OCI-LY7 (cell line): ENCODE results near the gene LBP. TPM values are rescaled to one million over a fixed set of nuclear protein-coding genes. Genes with fewer than 3 reads are reported as not detected.

Experiments
- BruUV-seq: library from RNA; stranded (reverse); fragments of 400-500 nt; replicated peaks from 2 replicates; lab custom pipeline; 2021; lab: Mats Ljungman, UMichigan
- CTCF ChIA-PET: fragments of 300-600 bp; sonication (Branson Sonifier 250); formaldehyde crosslinking; loops from one replicate; lab custom pipeline; 2022; ENCODE audit warnings: antibody characterized with exemption; ENCODE audit not compliant: unreplicated experiment; lab: Charles Lee
- POLR2A ChIA-PET: fragments of 300-600 bp; sonication (Branson Sonifier 250); formaldehyde crosslinking; loops from one replicate; lab custom pipeline; 2022; ENCODE audit warnings: antibody characterized with exemption; lab: Charles Lee
- DNase-seq: peaks from one replicate; pipeline ENCODE4 v3.0.0-alpha.2; 2015; ENCODE audit warnings: low spot score
- H2AFZ ChIP-seq: fragments of 200-600 bp; sonication (generic), shearing (Covaris generic); 2 replicates; pipeline ENCODE4 v1.6.1; 2014; ENCODE audit warnings: mild to moderate bottlenecking, antibody characterized with exemption, low read length, moderate library complexity
- H3K27ac ChIP-seq: fragments of 200-600 bp; sonication (generic); 2 replicates; pipeline ENCODE4 v1.5.1; 2014; ENCODE audit warnings: mixed run types, low read depth, mild to moderate bottlenecking, moderate library complexity, low read length, inconsistent platforms; ENCODE audit not compliant: poor library complexity, severe bottlenecking
- H3K36me3 ChIP-seq: fragments of 200-600 bp; sonication (generic); 2 replicates; pipeline ENCODE4 v1.6.1; 2014; ENCODE audit warnings: mild to moderate bottlenecking, antibody characterized with exemption, low read length, moderate library complexity, mixed read lengths; ENCODE audit not compliant: insufficient read depth
- H3K4me1 ChIP-seq: fragments of 200-600 bp; sonication (generic); 2 replicates; pipeline ENCODE4 v1.5.1; 2014; ENCODE audit warnings: mild to moderate bottlenecking, low read length; ENCODE audit not compliant: insufficient read depth, poor library complexity, severe bottlenecking
- H3K4me2 ChIP-seq: fragments of 200-600 bp; sonication (generic); 2 replicates; pipeline ENCODE4 v1.6.1; 2014; ENCODE audit warnings: mild to moderate bottlenecking, low read length
- H3K4me3 ChIP-seq: fragments of 200-600 bp; sonication (generic); 2 replicates; pipeline ENCODE4 v1.5.1; 2014; ENCODE audit warnings: mild to moderate bottlenecking, low read depth, low read length; ENCODE audit not compliant: poor library complexity, severe bottlenecking
- H3K79me2 ChIP-seq: fragments of 200-600 bp; sonication (generic); 2 replicates; pipeline ENCODE4 v1.6.1; 2016; ENCODE audit warnings: low read depth, mild to moderate bottlenecking, low read length, moderate library complexity, mixed read lengths; ENCODE audit not compliant: insufficient read depth
- H3K9me2 ChIP-seq: fragments of 200-600 bp; sonication (generic); 2 replicates; pipeline ENCODE4 v1.6.1; 2016; ENCODE audit warnings: mild to moderate bottlenecking, low read length, mixed read lengths; ENCODE audit not compliant: insufficient read depth
- H3K9me3 ChIP-seq: fragments of 200-600 bp; sonication (generic); 2 replicates; pipeline ENCODE4 v1.6.1; 2014; ENCODE audit warnings: mild to moderate bottlenecking, mixed run types, low read length, mixed read lengths
- H4K20me1 ChIP-seq: fragments of 200-600 bp; sonication (generic); 2 replicates; pipeline ENCODE4 v1.6.1; 2014; ENCODE audit warnings: mild to moderate bottlenecking, antibody characterized with exemption, low read length, moderate library complexity, mixed read lengths; ENCODE audit not compliant: insufficient read depth
- CTCF ChIP-seq: fragments of 200-600 bp; sonication (generic); conservative IDR thresholded peaks from 2 replicates; pipeline ENCODE4 v1.5.1; 2014; ENCODE audit warnings: mild to moderate bottlenecking, antibody characterized with exemption, low read length, moderate library complexity, mixed read lengths
- EZH2phosphoT487 ChIP-seq: fragments of 200-600 bp; sonication (generic); IDR thresholded peaks from 2 replicates; pipeline ENCODE4 v1.6.1; 2018; ENCODE audit warnings: low read depth, borderline replicate concordance, mild to moderate bottlenecking, mixed run types, antibody characterized with exemption, low read length, moderate library complexity, mixed read lengths
- intact Hi-C: fragments of 100-400 bp; cut with micrococcal nuclease; formaldehyde crosslinking; loops from one replicate; pipeline ENCODE4 v1.10.0; 2022; ENCODE audit not compliant: unreplicated experiment
- total RNA-seq, 2 experiments: library from RNA; depleted of rRNA in 1 of 2; stranded (reverse); fragments of >200 nt in 1 of 2; shearing (Covaris generic) in 1 of 2; gene quantifications; 2 replicates each; pipeline ENCODE4 v1.2.3, GENCODE V29; 2014 to 2022

The LBP gene
- total RNA-seq, 2 experiments from 2014 or later, result not detected

- CTCF ChIA-PET, result no interaction called here
- BruUV-seq, result no TSS peak
- intact Hi-C loops, result no loop called here
Observed at GRCh38 chr20:38383147-38383546, 36.9 kb downstream of the LBP start.

GRCh38 chr20:38386004-38386403, 39.7 kb downstream of the LBP start:
- no peaks in the 10 kb centered on the region for H3K36me3 ChIP-seq
- no peaks in the 10 kb centered on the region for H3K9me2 ChIP-seq
- BruUV-seq, result no TSS peak
- H3K9me3 ChIP-seq, result no peaks in the 10 kb centered on the region
- H3K4me3 ChIP-seq, result no peak overlapping the region
- no peaks in the 10 kb centered on the region for H4K20me1 ChIP-seq
- CTCF ChIA-PET, result no interaction called here
- no peaks in the 10 kb centered on the region for H3K79me2 ChIP-seq
- no peak overlapping the region for H3K27ac ChIP-seq
- peak; percentile 17 for DNase-seq
- no peaks in the 10 kb centered on the region for H3K4me1 ChIP-seq
- intact Hi-C loops, result no loop called here
- POLR2A ChIA-PET, result interaction anchor here (0.5 kb wide), 1 partner anchor 184 kb away, joined by 3 read pairs; no protein-coding TSS in a partner anchor
- no peak overlapping the region for H3K4me2 ChIP-seq
- H2AFZ ChIP-seq, result peak overlapping the region; percentile 82
- TF ChIP-seq CTCF, result no peak

More at GRCh38 chr20:38383147-38383546, 36.9 kb downstream of the LBP start:
- Histone ChIP-seq H3K4me2 (no peak overlapping the region), H2AFZ (no peak overlapping the region), H3K79me2 (no peaks in the 10 kb centered on the region), H3K27ac (no peak overlapping the region), H3K9me2 (no peaks in the 10 kb centered on the region), H4K20me1 (no peaks in the 10 kb centered on the region), H3K9me3 (no peaks in the 10 kb centered on the region), H3K36me3 (no peaks in the 10 kb centered on the region), H3K4me1 (no peaks in the 10 kb centered on the region), H3K4me3 (no peak overlapping the region)
- no peak for DNase-seq
- TF ChIP-seq CTCF, result no peak
- no peak for TF ChIP-seq EZH2phosphoT487
- POLR2A ChIA-PET, result interaction anchor here (0.5 to 1.0 kb wide), 2 partner anchors 11 to 142 kb away, joined by 3 read pairs; no protein-coding TSS in a partner anchor

GRCh38 chr20:38386851-38387250, 40.6 kb downstream of the LBP start:
- no peaks in the 10 kb centered on the region for H3K4me1 ChIP-seq
- no peak overlapping the region for H3K4me2 ChIP-seq
- TF ChIP-seq EZH2phosphoT487, result no peak
- no peak for TF ChIP-seq CTCF
- POLR2A ChIA-PET, result no interaction called here
- no TSS peak for BruUV-seq
- H4K20me1 ChIP-seq, result no peaks in the 10 kb centered on the region
- H3K9me3 ChIP-seq, result no peaks in the 10 kb centered on the region
- intact Hi-C loops, result no loop called here
- H3K79me2 ChIP-seq, result no peaks in the 10 kb centered on the region
- no peak overlapping the region for H2AFZ ChIP-seq
- no peaks in the 10 kb centered on the region for H3K9me2 ChIP-seq
- H3K4me3 ChIP-seq, result no peak overlapping the region
- H3K36me3 ChIP-seq, result no peaks in the 10 kb centered on the region
- DNase-seq, result no peak
- CTCF ChIA-PET, result no interaction called here
- H3K27ac ChIP-seq, result no peak overlapping the region
